PFSK-1 (cell line): ENCODE data around the gene ARHGAP4.

Experiments used
- POLR2AphosphoS5 ChIP-seq: IDR thresholded peaks from 2 replicates; pipeline ENCODE4 v1.6.1; 2012; ENCODE audit warnings: low read depth, mild to moderate bottlenecking, control low read depth, low read length, moderate library complexity
- TAF1 ChIP-seq: IDR thresholded peaks from 2 replicates; pipeline ENCODE4 v1.6.1; 2012; ENCODE audit warnings: low read length, control low read depth, borderline replicate concordance; ENCODE audit not compliant: insufficient read depth
- TF ChIP-seq, protein P1 (sequence below), 2 experiments: IDR thresholded peaks; 2 replicates each; pipeline versions ENCODE4 v1.6.1 to v1.8.0; 2011 to 2012; ENCODE audit warnings: low read depth in 2 of 2, low read length in 2 of 2, control low read depth in 1 of 2, inconsistent platforms in 1 of 2, mild to moderate bottlenecking in 1 of 2, moderate library complexity in 1 of 2; ENCODE audit not compliant: insufficient read depth in 1 of 2

DNA sequence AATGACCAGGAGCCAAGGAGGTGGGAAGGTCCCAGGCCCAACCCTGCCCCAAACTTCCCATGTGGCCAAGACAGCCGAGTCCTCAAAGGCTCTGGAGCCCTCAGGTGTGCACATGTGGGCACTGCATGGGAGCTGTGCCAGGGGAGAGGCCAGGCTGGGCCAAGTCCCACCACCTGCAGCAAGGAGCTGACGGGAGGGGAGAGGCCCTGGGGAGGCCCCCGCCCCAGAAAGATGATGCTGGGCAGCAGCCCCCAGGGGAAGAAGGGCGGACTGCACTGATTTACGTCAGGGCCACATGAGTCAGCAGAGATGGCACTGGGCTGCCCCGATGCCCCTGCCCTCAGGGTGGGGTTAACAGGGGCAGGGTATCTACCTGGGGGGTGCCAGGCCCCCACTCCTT is 41.5 kb downstream of the ARHGAP4 start:
- TF ChIP-seq, protein P1, sequence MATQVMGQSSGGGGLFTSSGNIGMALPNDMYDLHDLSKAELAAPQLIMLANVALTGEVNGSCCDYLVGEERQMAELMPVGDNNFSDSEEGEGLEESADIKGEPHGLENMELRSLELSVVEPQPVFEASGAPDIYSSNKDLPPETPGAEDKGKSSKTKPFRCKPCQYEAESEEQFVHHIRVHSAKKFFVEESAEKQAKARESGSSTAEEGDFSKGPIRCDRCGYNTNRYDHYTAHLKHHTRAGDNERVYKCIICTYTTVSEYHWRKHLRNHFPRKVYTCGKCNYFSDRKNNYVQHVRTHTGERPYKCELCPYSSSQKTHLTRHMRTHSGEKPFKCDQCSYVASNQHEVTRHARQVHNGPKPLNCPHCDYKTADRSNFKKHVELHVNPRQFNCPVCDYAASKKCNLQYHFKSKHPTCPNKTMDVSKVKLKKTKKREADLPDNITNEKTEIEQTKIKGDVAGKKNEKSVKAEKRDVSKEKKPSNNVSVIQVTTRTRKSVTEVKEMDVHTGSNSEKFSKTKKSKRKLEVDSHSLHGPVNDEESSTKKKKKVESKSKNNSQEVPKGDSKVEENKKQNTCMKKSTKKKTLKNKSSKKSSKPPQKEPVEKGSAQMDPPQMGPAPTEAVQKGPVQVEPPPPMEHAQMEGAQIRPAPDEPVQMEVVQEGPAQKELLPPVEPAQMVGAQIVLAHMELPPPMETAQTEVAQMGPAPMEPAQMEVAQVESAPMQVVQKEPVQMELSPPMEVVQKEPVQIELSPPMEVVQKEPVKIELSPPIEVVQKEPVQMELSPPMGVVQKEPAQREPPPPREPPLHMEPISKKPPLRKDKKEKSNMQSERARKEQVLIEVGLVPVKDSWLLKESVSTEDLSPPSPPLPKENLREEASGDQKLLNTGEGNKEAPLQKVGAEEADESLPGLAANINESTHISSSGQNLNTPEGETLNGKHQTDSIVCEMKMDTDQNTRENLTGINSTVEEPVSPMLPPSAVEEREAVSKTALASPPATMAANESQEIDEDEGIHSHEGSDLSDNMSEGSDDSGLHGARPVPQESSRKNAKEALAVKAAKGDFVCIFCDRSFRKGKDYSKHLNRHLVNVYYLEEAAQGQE (IDR thresholded peaks at IDR 0.05; ENCODE audit: insufficient read depth in 1 of 2, low read depth in 2 of 2, low read length in 2 of 2), result no peak
- TF ChIP-seq POLR2AphosphoS5, result no peak
- no peak for TF ChIP-seq TAF1
